Breast epithelium (tissue), 4 donors: ENCODE measurements around the gene FNDC5. TPM values are rescaled to one million over a fixed set of nuclear protein-coding genes. Genes with fewer than 3 reads are reported as not detected.

ENCODE experiments used
- DNase-seq, 2 donors: peaks; one replicate each; pipeline ENCODE4 v3.0.0-alpha.2; 2019; ENCODE audit warnings: low spot score in 2 of 2
- H3K27ac ChIP-seq, 2 donors: fragments of 200-600 bp; sonication (generic) in 1 of 2; one replicate each; pipeline ENCODE4 v1.5.1; 2016 to 2019; ENCODE audit warnings: mild to moderate bottlenecking in 1 of 2
- H3K27me3 ChIP-seq, 2 donors: fragments of 200-600 bp; sonication (generic) in 1 of 2; one replicate each; pipeline versions ENCODE4 v1.5.1 to v1.6.0; 2017 to 2019; ENCODE audit warnings: control low read depth in 1 of 2, mild to moderate bottlenecking in 1 of 2
- H3K36me3 ChIP-seq: fragments of 200-600 bp; one replicate; pipeline ENCODE4 v1.5.1; 2019
- H3K4me1 ChIP-seq, 2 donors: fragments of 200-600 bp; sonication (generic); one replicate each; pipeline ENCODE4 v1.5.1; 2016 to 2019; ENCODE audit warnings: control low read depth in 1 of 2
- H3K4me3 ChIP-seq, 3 donors: fragments of 200-600 bp; sonication (generic); 1 replicate in 2 of 3; 2 replicates in 1 of 3; pipeline ENCODE4 v1.5.1; 2016 to 2019; ENCODE audit warnings: mild to moderate bottlenecking in 3 of 3, moderate library complexity in 2 of 3
- H3K9me3 ChIP-seq, 2 donors: fragments of 200-600 bp; sonication (generic) in 1 of 2; one replicate each; pipeline ENCODE4 v1.5.1; 2016 to 2019; ENCODE audit warnings: control low read depth in 1 of 2
- CTCF ChIP-seq, 3 donors: fragments of 450-650 bp; IDR thresholded peaks; one replicate each; pipeline ENCODE4 v1.5.1; 2016 to 2017; ENCODE audit warnings: antibody characterized with exemption in 3 of 3, mild to moderate bottlenecking in 3 of 3, moderate library complexity in 3 of 3
- POLR2A ChIP-seq: fragments of 450-650 bp; IDR thresholded peaks from one replicate; pipeline ENCODE4 v1.6.1; 2016; ENCODE audit warnings: antibody characterized with exemption, mild to moderate bottlenecking, moderate library complexity
- POLR2AphosphoS5 ChIP-seq, 3 donors: sonication (generic); formaldehyde crosslinking; IDR thresholded peaks; one replicate each; pipeline ENCODE4 v1.6.1; 2017; ENCODE audit warnings: antibody characterized with exemption in 3 of 3
- intact Hi-C: fragments of 100-400 bp; cut with DNase I; formaldehyde crosslinking; loops from one replicate; pipeline ENCODE4 v1.15.1; 2023; ENCODE audit warnings: low total_unique reads
- total RNA-seq, 3 donors: library from RNA; depleted of rRNA; stranded (reverse); fragments of >200 nt; gene quantifications; one replicate each; pipeline ENCODE4 v1.1.0, GENCODE V29; 2016

FNDC5 gene
- total RNA-seq, 3 donors from 2014 or later: 0.59 to 0.96 TPM; not detected in 1

GRCh38 chr1:32891241-32891570 is 20.5 kb upstream of the FNDC5 start:
- Histone ChIP-seq H3K4me3 (no peak overlapping the region), H3K36me3 (no peaks in the 10 kb centered on the region), H3K27ac (no peak overlapping the region), H3K27me3 (peaks cover 5 to 30% of the 10 kb centered on the region in 2 donors), H3K4me1 (peaks cover 4 to 7% of the 10 kb centered on the region in 2 donors), H3K9me3 (no peaks in the 10 kb centered on the region)
- intact Hi-C loops: no loop called here
- no peak for TF ChIP-seq CTCF (IDR thresholded peaks at IDR 0.05)
- TF ChIP-seq POLR2AphosphoS5 (IDR thresholded peaks at IDR 0.05): no peak
- TF ChIP-seq POLR2A: no peak
- no peak for DNase-seq

- Histone ChIP-seq H3K27ac (no peak overlapping the region), H3K9me3 (no peaks in the 10 kb centered on the region), H3K4me3 (no peak overlapping the region), H3K36me3 (no peaks in the 10 kb centered on the region), H3K4me1 (peaks cover 4 to 10% of the 10 kb centered on the region in 2 donors), H3K27me3 (peaks cover 10 to 35% of the 10 kb centered on the region in 2 donors)
- TF ChIP-seq POLR2A: no peak
- intact Hi-C loops: no loop called here
- no peak for DNase-seq
Observed at GRCh38 chr1:32890516-32891240, 20.0 kb upstream of the FNDC5 start.

GRCh38 chr1:32889731-32890278 is 19.1 kb upstream of the FNDC5 start:
- no peaks in the 10 kb centered on the region for H3K36me3 ChIP-seq
- intact Hi-C loops: no loop called here
- no peak for DNase-seq
- H3K4me1 ChIP-seq: peaks cover 4 to 10% of the 10 kb centered on the region in 2 donors
- TF ChIP-seq POLR2AphosphoS5 (IDR thresholded peaks at IDR 0.05): no peak
- no peak for TF ChIP-seq POLR2A
- TF ChIP-seq CTCF (IDR thresholded peaks at IDR 0.05): no peak
- no peaks in the 10 kb centered on the region for H3K9me3 ChIP-seq
- peaks cover 10 to 44% of the 10 kb centered on the region in 2 donors for H3K27me3 ChIP-seq
- H3K4me3 ChIP-seq: no peak overlapping the region
- H3K27ac ChIP-seq: no peak overlapping the region

GRCh38 chr1:32888677-32889420 is 18.1 kb upstream of the FNDC5 start:
- Histone ChIP-seq H3K27me3 (peaks cover 10 to 44% of the 10 kb centered on the region in 2 donors), H3K27ac (no peak overlapping the region), H3K9me3 (no peaks in the 10 kb centered on the region), H3K4me3 (no peak overlapping the region), H3K4me1 (peaks cover 4 to 10% of the 10 kb centered on the region in 2 donors), H3K36me3 (no peaks in the 10 kb centered on the region)
- intact Hi-C loops: no loop called here
- TF ChIP-seq POLR2AphosphoS5 (IDR thresholded peaks at IDR 0.05) (no peak), POLR2A (no peak), CTCF (IDR thresholded peaks at IDR 0.05) (no peak)
- DNase-seq: no peak

GRCh38 chr1:32888134-32888533 is 17.4 kb upstream of the FNDC5 start:
- no peak for DNase-seq
- Histone ChIP-seq H3K27me3 (peaks cover 10 to 44% of the 10 kb centered on the region in 2 donors), H3K27ac (no peak overlapping the region), H3K9me3 (no peaks in the 10 kb centered on the region), H3K4me3 (no peak overlapping the region), H3K36me3 (no peaks in the 10 kb centered on the region), H3K4me1 (peaks cover 4 to 10% of the 10 kb centered on the region in 2 donors)
- intact Hi-C loops: no loop called here
- TF ChIP-seq POLR2A (no peak), POLR2AphosphoS5 (IDR thresholded peaks at IDR 0.05) (no peak), CTCF (IDR thresholded peaks at IDR 0.05) (no peak)
